DND-41 (cell line): ENCODE measurements around the gene MAP1LC3C.

Experiments used
- CTCF ChIP-seq: IDR thresholded peaks from 2 replicates; pipeline ENCODE4 v1.5.1; 2012; ENCODE audit warnings: borderline replicate concordance, low read length, moderate library complexity, mild to moderate bottlenecking; ENCODE audit not compliant: poor library complexity, severe bottlenecking; ENCODE audit errors: extremely low read depth
- EZH2 ChIP-seq: IDR thresholded peaks from 3 replicates; pipeline ENCODE4 v1.6.1; 2012; ENCODE audit warnings: borderline replicate concordance, low read depth, mild to moderate bottlenecking, moderate library complexity, low read length, inconsistent platforms; ENCODE audit not compliant: severe bottlenecking

GRCh38 chr1:241998412-241998921 lies 431 bp downstream of the MAP1LC3C start:
- TF ChIP-seq CTCF (peak; percentile 15), EZH2 (no peak)
